GM12878 (cell line): ENCODE results near the gene TTYH1. TPM values are rescaled to one million over a fixed set of nuclear protein-coding genes. Genes with fewer than 3 reads are reported as not detected.

Experiments
- ATAC-seq: fragments of 200-7000 bp; cut with Tn5 transposase; 3 replicates; pipeline ENCODE4 v1.9.1; 2020; ENCODE audit warnings: mild to moderate bottlenecking, moderate library complexity
- BruUV-seq: library from RNA; stranded (reverse); fragments of 400-500 nt; replicated peaks from 2 replicates; lab custom pipeline; 2021; lab: Mats Ljungman, UMichigan
- CTCF ChIA-PET: fragments of 300-600 bp; sonication (Branson Sonifier 250); formaldehyde crosslinking; extraction: SDS; loops from one replicate; lab custom pipeline; 2021; ENCODE audit warnings: inconsistent platforms; lab: Yijun Ruan, JAX
- POLR2A ChIA-PET: fragments of 350-600 bp; formaldehyde crosslinking; extraction: SDS; loops from one replicate; lab custom pipeline; 2021; ENCODE audit warnings: inconsistent platforms; lab: Charles Lee
- RAD21 ChIA-PET: fragments of 300-600 bp; sonication (Branson Sonifier 250); formaldehyde crosslinking; loops from one replicate; lab custom pipeline; 2023; ENCODE audit warnings: antibody characterized with exemption; ENCODE audit not compliant: unreplicated experiment; lab: Charles Lee
- SMC1A ChIA-PET: fragments of 300-600 bp; sonication (Branson Sonifier 250); formaldehyde crosslinking; loops from one replicate; lab custom pipeline; 2023; ENCODE audit not compliant: unreplicated experiment, uncharacterized antibody; lab: Charles Lee
- DNase-seq: peaks from one replicate; pipeline ENCODE4 v3.0.0-alpha.2; 2011; ENCODE audit warnings: low read depth, low spot score
- FAIRE-seq: peaks from 3 replicates; lab custom pipeline; 2011; peaks lifted over from hg19 to GRCh38; lab: Jason Lieb, UNC
- H2AFZ ChIP-seq: 2 replicates; pipeline ENCODE4 v1.6.0; 2011; ENCODE audit warnings: low read depth, low read length, control low read depth; ENCODE audit not compliant: control insufficient read depth
- H3K27ac ChIP-seq: 2 replicates; pipeline ENCODE4 v1.5.1; 2011; ENCODE audit warnings: control low read depth; ENCODE audit not compliant: control insufficient read depth, insufficient read depth
- H3K27me3 ChIP-seq, 2 experiments: replicated peaks in 1 of 2; 2 replicates each; pipeline versions ENCODE4 v1.6.0 to v1.6.1; 2011; ENCODE audit warnings: low read length in 1 of 2; ENCODE audit not compliant: control insufficient read depth in 2 of 2, insufficient read depth in 2 of 2
- H3K36me3 ChIP-seq, 2 experiments: 2 replicates each; pipeline ENCODE4 v1.5.1; 2011; ENCODE audit warnings: low read length in 1 of 2; ENCODE audit not compliant: control insufficient read depth in 2 of 2, insufficient read depth in 2 of 2
- H3K4me1 ChIP-seq: 2 replicates; pipeline ENCODE4 v1.6.1; 2011; ENCODE audit warnings: mild to moderate bottlenecking, low read length, moderate library complexity, mixed read lengths; ENCODE audit not compliant: control insufficient read depth, insufficient read depth
- H3K4me2 ChIP-seq: 2 replicates; pipeline ENCODE4 v1.6.0; 2011; ENCODE audit warnings: control low read depth; ENCODE audit not compliant: control insufficient read depth, insufficient read depth
- H3K4me3 ChIP-seq: fragments of 200-600 bp; sonication (generic); 2 replicates; pipeline ENCODE4 v1.5.1; 2016
- H3K79me2 ChIP-seq: 2 replicates; pipeline ENCODE4 v1.6.0; 2011; ENCODE audit warnings: low read length; ENCODE audit not compliant: control insufficient read depth, insufficient read depth
- H3K9ac ChIP-seq: 2 replicates; pipeline ENCODE4 v1.8.0; 2011; ENCODE audit warnings: low read length, control low read depth, mixed read lengths; ENCODE audit not compliant: control insufficient read depth, insufficient read depth
- H3K9me3 ChIP-seq: replicated peaks from 3 replicates; pipeline ENCODE4 v1.5.1; 2011; ENCODE audit warnings: mild to moderate bottlenecking, low read length; ENCODE audit not compliant: control insufficient read depth, insufficient read depth
- H4K20me1 ChIP-seq: 2 replicates; pipeline ENCODE4 v1.6.0; 2011; ENCODE audit not compliant: control insufficient read depth, insufficient read depth
- GATAD2B ChIP-seq: fragments of 450-650 bp; conservative IDR thresholded peaks from 2 replicates; pipeline ENCODE4 v1.6.1; 2017; ENCODE audit warnings: low read depth, mild to moderate bottlenecking, moderate library complexity
- IRF4 ChIP-seq: IDR thresholded peaks from 2 replicates; pipeline ENCODE4 v1.6.1; 2011; ENCODE audit warnings: low read depth, low read length
- JUND ChIP-seq: IDR thresholded peaks from 2 replicates; pipeline ENCODE4 v1.6.1; 2012; ENCODE audit warnings: low read depth, mild to moderate bottlenecking, low read length, improper control_type of control experiment, moderate library complexity
- MTA2 ChIP-seq: fragments of 450-650 bp; IDR thresholded peaks from 2 replicates; pipeline ENCODE4 v1.6.1; 2016; ENCODE audit warnings: low read depth, mild to moderate bottlenecking, moderate library complexity
- PML ChIP-seq: IDR thresholded peaks from 2 replicates; pipeline ENCODE4 v1.6.1; 2012; ENCODE audit warnings: low read length, inconsistent platforms
- POU2F2 ChIP-seq: IDR thresholded peaks from 3 replicates; pipeline ENCODE4 v1.6.1; 2011; ENCODE audit warnings: low read depth, mild to moderate bottlenecking, low read length, borderline replicate concordance
- SREBF1 ChIP-seq: IDR thresholded peaks from 2 replicates; pipeline ENCODE4 v1.6.1; 2012; ENCODE audit warnings: mild to moderate bottlenecking, low read length
- TCF3 ChIP-seq: IDR thresholded peaks from 2 replicates; pipeline ENCODE4 v1.6.1; 2012; ENCODE audit warnings: low read depth, mild to moderate bottlenecking, low read length, borderline replicate concordance; ENCODE audit not compliant: insufficient read depth
- WGBS: methylation state at CpG from one replicate; pipeline ENCODE4 v1.1.6; 2016; ENCODE audit warnings: low lambda C conversion rate; ENCODE audit not compliant: insufficient replicate concordance, insufficient coverage; ENCODE audit errors: missing lambda C conversion rate; 5-methylcytosine and 5-hydroxymethylcytosine counted together
- in situ Hi-C: fragments of 300-500 bp; cut with MboI; formaldehyde crosslinking; loops from 9 replicates; pipeline ENCODE4 v1.14.3; 2018; ENCODE audit warnings: mixed read lengths
- intact Hi-C: fragments of 100-400 bp; cut with micrococcal nuclease; formaldehyde crosslinking; loops from one replicate; pipeline ENCODE4 v1.14.2; 2022; ENCODE audit not compliant: unreplicated experiment
- polyA plus RNA-seq, 11 experiments: library from polyadenylated mRNA; depleted of rRNA in 4 of 11; unstranded in 6 of 11; stranded (reverse) in 5 of 11; fragments of >200 nt; fragmentation: Nextera tagmentation in 4 of 11; fragmentation: Illumina TruSeq in 1 of 11; extraction: Ambion mirVana in 4 of 11; extraction: Trizol in 1 of 11; gene quantifications; 1 replicate in 1 of 11; 2 replicates in 10 of 11; pipeline versions ENCODE4 v1.2.1 to v1.2.3, GENCODE V29; 2011 to 2016; ENCODE audit warnings: inconsistent platforms in 2 of 11, missing spikeins in 2 of 11, low read depth in 1 of 11
- total RNA-seq, 4 experiments: library from RNA; depleted of rRNA in 3 of 4; stranded (reverse); fragments of >200 nt in 3 of 4; fragmentation: Illumina TruSeq in 1 of 4; extraction: Trizol in 1 of 4; gene quantifications; 2 replicates each; pipeline versions ENCODE4 v1.2.1 to v1.2.3, GENCODE V29; 2013 to 2021
- TF ChIP-seq, protein P1 (sequence below), 3 experiments: IDR thresholded peaks in 2 of 3; conservative IDR thresholded peaks in 1 of 3; 2 replicates each; pipeline ENCODE4 v1.5.1; 2011; ENCODE audit warnings: low read depth in 3 of 3, low read length in 3 of 3, mild to moderate bottlenecking in 3 of 3, control low read depth in 2 of 3, moderate library complexity in 2 of 3, inconsistent platforms in 1 of 3, mixed read lengths in 1 of 3; ENCODE audit not compliant: control insufficient read depth in 2 of 3, insufficient read depth in 1 of 3; ENCODE audit errors: extremely low read depth in 1 of 3
- TF ChIP-seq, protein P2 (sequence below): IDR thresholded peaks from 2 replicates; pipeline ENCODE4 v1.6.1; 2011; ENCODE audit warnings: borderline replicate concordance, low read depth, mild to moderate bottlenecking, moderate library complexity, low read length; ENCODE audit not compliant: insufficient read depth, poor library complexity, severe bottlenecking
- TF ChIP-seq, protein P3 (sequence below): fragments of 450-650 bp; formaldehyde crosslinking; IDR thresholded peaks from 2 replicates; pipeline ENCODE4 v1.4.0; 2020; ENCODE audit warnings: mild to moderate bottlenecking, moderate library complexity

The TTYH1 gene
- total and polyA plus RNA-seq, 10 of the 15 experiments (the other 5 are each of a cell fraction or from before 2014, with no cell fraction given) = 0.01 to 0.36 (median 0.09) TPM; not detected in 3

DNA sequence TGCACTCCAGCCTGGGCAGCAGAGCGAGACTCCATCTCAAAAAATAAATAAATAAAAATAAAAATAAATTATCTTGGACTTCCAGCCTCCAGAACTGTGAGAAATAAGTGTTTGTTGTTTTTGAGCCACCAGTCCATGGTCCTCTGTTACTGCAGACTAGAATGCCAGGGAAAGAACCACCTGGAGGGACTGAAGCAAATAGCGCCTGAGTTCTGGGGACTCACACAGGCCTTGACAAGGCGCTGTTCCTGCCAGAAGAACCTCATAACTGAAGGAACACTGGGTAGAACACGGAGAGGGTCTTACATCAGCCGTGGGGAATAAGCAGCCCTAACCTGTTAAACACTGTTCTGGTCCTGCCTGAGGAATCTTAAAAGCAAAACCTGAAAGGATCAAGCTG, 25.4 kb downstream of the TTYH1 start:
- no peaks in the 10 kb centered on the region for H3K9me3 ChIP-seq
- H3K9ac ChIP-seq = no peak overlapping the region
- FAIRE-seq (no peak), ATAC-seq (no peak), DNase-seq (no peak)
- no peaks in the 10 kb centered on the region for H3K27me3 ChIP-seq
- TF ChIP-seq, protein P1, sequence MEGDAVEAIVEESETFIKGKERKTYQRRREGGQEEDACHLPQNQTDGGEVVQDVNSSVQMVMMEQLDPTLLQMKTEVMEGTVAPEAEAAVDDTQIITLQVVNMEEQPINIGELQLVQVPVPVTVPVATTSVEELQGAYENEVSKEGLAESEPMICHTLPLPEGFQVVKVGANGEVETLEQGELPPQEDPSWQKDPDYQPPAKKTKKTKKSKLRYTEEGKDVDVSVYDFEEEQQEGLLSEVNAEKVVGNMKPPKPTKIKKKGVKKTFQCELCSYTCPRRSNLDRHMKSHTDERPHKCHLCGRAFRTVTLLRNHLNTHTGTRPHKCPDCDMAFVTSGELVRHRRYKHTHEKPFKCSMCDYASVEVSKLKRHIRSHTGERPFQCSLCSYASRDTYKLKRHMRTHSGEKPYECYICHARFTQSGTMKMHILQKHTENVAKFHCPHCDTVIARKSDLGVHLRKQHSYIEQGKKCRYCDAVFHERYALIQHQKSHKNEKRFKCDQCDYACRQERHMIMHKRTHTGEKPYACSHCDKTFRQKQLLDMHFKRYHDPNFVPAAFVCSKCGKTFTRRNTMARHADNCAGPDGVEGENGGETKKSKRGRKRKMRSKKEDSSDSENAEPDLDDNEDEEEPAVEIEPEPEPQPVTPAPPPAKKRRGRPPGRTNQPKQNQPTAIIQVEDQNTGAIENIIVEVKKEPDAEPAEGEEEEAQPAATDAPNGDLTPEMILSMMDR (IDR thresholded peaks at IDR 0.05 in 2 of 3, conservative IDR thresholded peaks at IDR 0.05 in 1 of 3; ENCODE audit: control insufficient read depth in 2 of 3, extremely low read depth in 1 of 3, insufficient read depth in 1 of 3, low read depth in 3 of 3, low read length in 3 of 3) = no peak
- TF ChIP-seq MTA2 = no peak
- TF ChIP-seq TCF3 = no peak
- TF ChIP-seq PML = no peak
- no peak for TF ChIP-seq IRF4
- TF ChIP-seq JUND = no peak
- TF ChIP-seq SREBF1 = no peak
- TF ChIP-seq, protein P2, sequence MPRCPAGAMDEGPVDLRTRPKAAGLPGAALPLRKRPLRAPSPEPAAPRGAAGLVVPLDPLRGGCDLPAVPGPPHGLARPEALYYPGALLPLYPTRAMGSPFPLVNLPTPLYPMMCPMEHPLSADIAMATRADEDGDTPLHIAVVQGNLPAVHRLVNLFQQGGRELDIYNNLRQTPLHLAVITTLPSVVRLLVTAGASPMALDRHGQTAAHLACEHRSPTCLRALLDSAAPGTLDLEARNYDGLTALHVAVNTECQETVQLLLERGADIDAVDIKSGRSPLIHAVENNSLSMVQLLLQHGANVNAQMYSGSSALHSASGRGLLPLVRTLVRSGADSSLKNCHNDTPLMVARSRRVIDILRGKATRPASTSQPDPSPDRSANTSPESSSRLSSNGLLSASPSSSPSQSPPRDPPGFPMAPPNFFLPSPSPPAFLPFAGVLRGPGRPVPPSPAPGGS = no peak
- no peak for TF ChIP-seq POU2F2
- TF ChIP-seq GATAD2B = no peak
- TF ChIP-seq, protein P3, sequence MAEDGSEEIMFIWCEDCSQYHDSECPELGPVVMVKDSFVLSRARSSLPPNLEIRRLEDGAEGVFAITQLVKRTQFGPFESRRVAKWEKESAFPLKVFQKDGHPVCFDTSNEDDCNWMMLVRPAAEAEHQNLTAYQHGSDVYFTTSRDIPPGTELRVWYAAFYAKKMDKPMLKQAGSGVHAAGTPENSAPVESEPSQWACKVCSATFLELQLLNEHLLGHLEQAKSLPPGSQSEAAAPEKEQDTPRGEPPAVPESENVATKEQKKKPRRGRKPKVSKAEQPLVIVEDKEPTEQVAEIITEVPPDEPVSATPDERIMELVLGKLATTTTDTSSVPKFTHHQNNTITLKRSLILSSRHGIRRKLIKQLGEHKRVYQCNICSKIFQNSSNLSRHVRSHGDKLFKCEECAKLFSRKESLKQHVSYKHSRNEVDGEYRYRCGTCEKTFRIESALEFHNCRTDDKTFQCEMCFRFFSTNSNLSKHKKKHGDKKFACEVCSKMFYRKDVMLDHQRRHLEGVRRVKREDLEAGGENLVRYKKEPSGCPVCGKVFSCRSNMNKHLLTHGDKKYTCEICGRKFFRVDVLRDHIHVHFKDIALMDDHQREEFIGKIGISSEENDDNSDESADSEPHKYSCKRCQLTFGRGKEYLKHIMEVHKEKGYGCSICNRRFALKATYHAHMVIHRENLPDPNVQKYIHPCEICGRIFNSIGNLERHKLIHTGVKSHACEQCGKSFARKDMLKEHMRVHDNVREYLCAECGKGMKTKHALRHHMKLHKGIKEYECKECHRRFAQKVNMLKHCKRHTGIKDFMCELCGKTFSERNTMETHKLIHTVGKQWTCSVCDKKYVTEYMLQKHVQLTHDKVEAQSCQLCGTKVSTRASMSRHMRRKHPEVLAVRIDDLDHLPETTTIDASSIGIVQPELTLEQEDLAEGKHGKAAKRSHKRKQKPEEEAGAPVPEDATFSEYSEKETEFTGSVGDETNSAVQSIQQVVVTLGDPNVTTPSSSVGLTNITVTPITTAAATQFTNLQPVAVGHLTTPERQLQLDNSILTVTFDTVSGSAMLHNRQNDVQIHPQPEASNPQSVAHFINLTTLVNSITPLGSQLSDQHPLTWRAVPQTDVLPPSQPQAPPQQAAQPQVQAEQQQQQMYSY = no peak
- in situ Hi-C loops (no loop called here), intact Hi-C loops (no loop called here)
- no peaks in the 10 kb centered on the region for H3K79me2 ChIP-seq
- H3K4me3 ChIP-seq = no peak overlapping the region
- no peak overlapping the region for H3K27ac ChIP-seq
- RAD21 ChIA-PET = no interaction called here
- CTCF ChIA-PET = interaction anchor here (0.6 kb wide), 1 partner anchor 480 kb away, joined by 3 read pairs; no protein-coding TSS in a partner anchor
- H3K36me3 ChIP-seq = no peaks in the 10 kb centered on the region; a peak in 1 of 4 replicates
- no peak overlapping the region for H3K4me2 ChIP-seq
- H4K20me1 ChIP-seq = no peaks in the 10 kb centered on the region
- 97% methylated on average over 5 of the region's 5 CpGs for WGBS
- BruUV-seq = no TSS peak
- no peak overlapping the region for H2AFZ ChIP-seq
- SMC1A ChIA-PET = no interaction called here
- POLR2A ChIA-PET = interaction anchor here (0.6 kb wide), 2 partner anchors 10 to 47 kb away, joined by 3 read pairs; no protein-coding TSS in a partner anchor
- no peaks in the 10 kb centered on the region for H3K4me1 ChIP-seq
